ENCODE results near the gene OR4Q3. TPM values are rescaled to one million over a fixed set of nuclear protein-coding genes. Genes with fewer than 3 reads are reported as not detected.
"Not testable (repeated sequence)": the region's sequence is repeated elsewhere in the genome, so short reads cannot be mapped to it uniquely, and the experiment has no call there.

Gene OR4Q3
- not detected for polyA plus RNA-seq (ENCODE audit: insufficient read length in 4 of 4)

GRCh38 chr14:19743256-19743655 lies at the start of gene OR4Q3:
Gene OR4Q3, plus strand, starts transcription at chr14:19743571.
- DNase-seq (ENCODE audit: low read depth in 4 of 4, low spot score in 3 of 4) = no peak

DNA sequence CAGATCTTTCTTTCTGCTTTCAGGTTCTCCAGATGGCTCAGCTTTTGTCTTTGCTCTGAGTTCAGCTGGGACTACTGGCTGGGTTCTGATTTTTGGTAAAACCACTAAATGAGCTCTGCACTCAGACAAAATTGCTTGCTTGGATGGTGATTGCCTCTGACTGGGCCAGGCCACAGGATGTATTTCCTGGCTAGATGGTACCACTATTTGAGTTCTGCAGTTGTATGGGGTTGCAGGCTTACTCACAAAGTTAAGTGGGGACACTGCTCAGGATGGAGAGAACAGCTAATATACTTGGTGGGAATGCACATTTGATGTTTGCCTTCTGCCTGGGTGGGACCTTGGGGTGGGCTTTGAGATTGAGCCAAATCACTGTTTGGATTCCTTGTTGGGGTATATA lies 14.0 kb upstream of the OR4Q3 start:
- no peak for DNase-seq (ENCODE audit: low read depth in 4 of 4, low spot score in 3 of 4)

GRCh38 chr14:19729763-19730162 lies 13.6 kb upstream of the OR4Q3 start:
- DNase-seq (ENCODE audit: low read depth in 4 of 4, low spot score in 3 of 4) = no peak

DNA sequence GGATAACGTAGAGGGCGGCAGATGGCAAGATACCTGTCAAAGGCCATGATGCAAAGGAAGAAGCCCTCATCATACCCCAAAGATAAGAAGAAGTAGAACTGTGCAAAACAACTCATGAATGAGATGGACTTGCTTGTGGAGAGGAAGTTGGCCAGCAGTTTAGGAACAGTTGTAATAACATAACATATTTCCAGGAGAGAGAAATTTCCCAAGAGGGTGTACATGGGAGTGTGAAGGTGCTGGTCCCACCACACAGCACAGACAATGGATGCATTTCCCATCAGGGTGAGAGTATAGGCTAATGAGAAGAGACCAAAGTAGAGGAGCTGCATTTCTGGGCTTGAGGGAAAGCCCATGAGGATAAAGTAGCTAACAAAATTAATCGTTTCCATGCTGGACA lies 9.5 kb upstream of the OR4Q3 start:
- DNase-seq (ENCODE audit: low read depth in 4 of 4, low spot score in 3 of 4) = not testable (repeated sequence)

DNA sequence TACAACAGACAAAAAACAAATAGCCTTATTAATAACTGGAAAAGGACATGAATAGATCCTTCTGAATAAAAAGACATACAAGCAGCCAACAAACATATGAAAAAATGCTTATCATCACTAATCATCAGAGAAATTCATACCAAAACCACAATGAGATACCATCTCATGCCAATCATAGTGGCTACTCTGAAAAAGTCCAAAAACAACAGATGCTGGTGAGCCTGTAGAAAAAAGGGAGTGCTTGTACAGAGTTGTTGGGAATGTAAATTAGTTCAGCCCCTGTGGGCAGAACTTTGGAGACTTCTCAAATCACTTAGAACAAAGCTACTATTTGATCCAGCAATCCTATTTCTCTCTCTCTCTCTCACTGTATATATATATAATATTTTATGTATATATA lies 8.9 kb downstream of the OR4Q3 start:
- DNase-seq (ENCODE audit: low read depth in 4 of 4, low spot score in 3 of 4) = not testable (repeated sequence)

DNA sequence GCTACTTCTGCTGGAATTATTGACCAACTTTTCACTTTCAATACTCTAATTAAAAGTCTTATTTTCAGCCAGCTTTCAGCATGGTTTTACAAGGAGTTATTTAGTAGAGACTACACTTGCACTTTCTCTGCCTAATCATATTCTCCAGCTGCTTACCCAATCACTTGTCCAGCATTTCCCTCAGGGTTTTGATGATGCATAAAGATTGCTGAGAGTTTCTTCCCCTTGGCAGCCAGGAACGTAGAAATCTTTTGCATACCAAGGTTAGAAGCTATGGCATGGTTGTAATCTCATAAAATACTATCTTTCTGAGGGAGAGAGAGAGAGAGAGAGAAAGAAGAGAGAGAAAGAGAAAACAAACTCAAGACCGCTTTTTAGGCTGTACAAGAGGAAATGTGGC lies 10.8 kb downstream of the OR4Q3 start:
- DNase-seq (ENCODE audit: low read depth in 4 of 4, low spot score in 3 of 4) = no peak

DNA sequence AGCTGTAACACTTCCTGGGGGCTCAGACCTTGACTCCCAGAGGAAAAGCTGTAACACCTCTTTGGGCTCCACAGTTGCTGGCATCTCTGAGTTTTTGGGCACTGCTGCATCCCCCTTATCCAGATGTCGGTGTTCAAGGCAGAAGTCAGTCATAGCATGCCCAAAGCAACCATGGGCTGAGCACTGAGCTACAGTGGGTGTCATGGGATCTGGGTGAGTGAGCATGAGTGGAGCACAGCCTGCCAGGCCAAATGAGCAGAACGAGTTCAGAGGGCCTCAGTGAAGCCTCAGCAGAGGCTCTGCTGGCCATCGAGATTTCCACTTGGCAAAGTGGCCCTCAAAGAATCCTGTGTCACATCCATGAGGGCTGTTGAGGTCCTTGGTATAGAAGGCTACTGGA lies 28.1 kb downstream of the OR4Q3 start:
- not testable (repeated sequence) for DNase-seq (ENCODE audit: low read depth in 4 of 4, low spot score in 3 of 4)

- DNase-seq (ENCODE audit: low read depth in 4 of 4, low spot score in 3 of 4) = no peak
Observed at GRCh38 chr14:19771895-19772430, 28.6 kb downstream of the OR4Q3 start.

- DNase-seq (ENCODE audit: low read depth in 4 of 4, low spot score in 3 of 4) = not testable (repeated sequence)
Observed at GRCh38 chr14:19772454-19772853, 29.1 kb downstream of the OR4Q3 start.

DNA sequence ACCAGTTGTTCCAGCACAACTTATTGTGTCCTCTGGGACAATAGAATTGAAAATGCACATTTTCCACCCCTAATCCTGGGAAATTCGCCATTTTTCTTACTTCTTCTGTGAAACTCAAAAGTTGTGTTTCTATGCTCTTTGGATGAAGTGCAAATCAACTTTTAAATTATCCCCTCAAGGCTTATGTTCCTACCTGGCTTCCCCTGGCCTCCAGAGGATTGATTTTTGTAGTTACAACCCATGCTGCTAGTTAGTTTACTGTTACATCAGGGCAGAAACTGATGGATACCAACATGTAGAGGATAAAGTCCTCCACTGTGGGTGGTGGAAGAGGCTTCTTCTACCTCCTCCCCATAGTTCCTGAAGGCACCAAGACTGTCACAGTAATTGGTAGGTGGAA lies 29.8 kb downstream of the OR4Q3 start, which contains the start of gene OR4M1:
TSS of gene OR4M1 (plus strand) at position 301 of the 400 bp plus-strand sequence. CDS start 6,819 bp downstream, outside the sequence.
- DNase-seq (ENCODE audit: low read depth in 4 of 4, low spot score in 3 of 4) = not testable (repeated sequence)

- no peak for DNase-seq (ENCODE audit: low read depth in 4 of 4, low spot score in 3 of 4)
Observed at GRCh38 chr14:19775587-19775986, 32.2 kb downstream of the OR4Q3 start.

DNA sequence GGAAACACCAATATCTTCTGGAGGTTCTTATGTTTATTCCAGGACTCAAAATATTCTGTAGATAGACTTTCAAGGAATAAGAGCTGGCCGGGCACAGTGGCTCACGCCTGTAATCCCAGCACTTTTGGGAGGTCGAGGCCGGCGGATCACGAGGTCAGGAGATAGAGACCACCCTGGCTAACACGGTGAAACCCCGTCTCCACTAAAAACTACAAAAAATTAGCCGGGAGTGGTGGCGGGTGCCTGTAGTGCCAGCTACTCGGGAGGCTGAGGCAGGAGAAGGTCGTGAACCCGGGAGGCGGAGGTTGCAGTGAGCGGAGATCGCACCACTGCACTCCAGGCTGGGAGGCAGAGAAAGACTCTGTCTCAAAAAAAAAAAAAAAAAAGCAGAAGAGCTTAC lies 42.5 kb downstream of the OR4Q3 start:
- DNase-seq (ENCODE audit: low read depth in 4 of 4, low spot score in 3 of 4) = not testable (repeated sequence)

DNA sequence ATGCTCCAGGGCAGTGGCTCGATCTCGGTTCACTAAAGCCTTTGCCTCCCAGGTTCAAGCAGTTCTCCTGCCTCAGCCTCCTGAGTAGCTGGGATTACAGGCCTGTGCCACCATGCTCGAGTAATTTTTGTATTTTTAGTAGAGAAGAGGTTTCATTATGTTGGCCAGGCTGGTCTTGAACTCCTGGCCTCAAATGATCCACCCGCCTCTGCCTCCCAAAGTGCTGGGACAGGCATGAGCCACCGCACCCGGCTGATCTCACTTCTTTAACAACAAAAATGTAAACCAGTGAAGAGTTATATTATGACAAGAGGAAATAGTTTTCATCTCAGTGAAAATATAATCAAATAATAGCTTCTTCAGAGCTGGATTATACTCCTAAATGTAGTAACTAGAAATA lies 43.9 kb downstream of the OR4Q3 start:
- DNase-seq (ENCODE audit: low read depth in 4 of 4, low spot score in 3 of 4) = not testable (repeated sequence)

DNA sequence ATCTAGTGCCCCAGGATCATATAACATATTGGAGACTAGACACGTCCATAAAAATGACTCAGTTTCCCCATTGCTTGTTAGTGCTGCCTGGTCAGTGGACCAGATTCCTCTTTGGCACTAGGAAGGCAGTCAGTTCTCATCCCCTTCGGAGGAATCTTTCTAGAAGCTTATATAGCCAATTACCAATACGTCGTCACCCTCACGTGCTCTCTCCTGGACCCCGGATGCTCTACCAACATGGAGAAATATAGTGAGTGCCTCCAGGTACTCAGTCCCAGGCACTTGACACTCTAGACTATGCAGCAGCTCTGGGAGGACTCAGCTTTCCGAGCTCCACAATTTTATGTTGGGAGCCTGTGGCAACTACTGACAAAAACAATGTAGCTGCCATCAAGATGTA lies 44.8 kb downstream of the OR4Q3 start:
- not testable (repeated sequence) for DNase-seq (ENCODE audit: low read depth in 4 of 4, low spot score in 3 of 4)

- DNase-seq (ENCODE audit: low read depth in 4 of 4, low spot score in 3 of 4) = not testable (repeated sequence)
Observed at GRCh38 chr14:19796520-19797108, 53.2 kb downstream of the OR4Q3 start.

Other genes starting within 250 kb of the OR4Q3 start
- gene OR11H2, start 29.7 kb upstream of the OR4Q3 start, polyA plus RNA-seq (ENCODE audit: insufficient read length in 4 of 4) = not detected
- not detected for gene OR4M1, start 29.9 kb downstream of the OR4Q3 start, polyA plus RNA-seq (ENCODE audit: insufficient read length in 4 of 4)
- not detected for gene OR4N2, start 60.2 kb downstream of the OR4Q3 start, polyA plus RNA-seq (ENCODE audit: insufficient read length in 4 of 4)
- under 1 TPM in 1 of 4 donors, not detected in 3; 0.01 TPM for gene OR4K2, start 131.6 kb downstream of the OR4Q3 start, polyA plus RNA-seq (ENCODE audit: insufficient read length in 4 of 4)
- not detected for gene OR4K5, start 177.0 kb downstream of the OR4Q3 start, polyA plus RNA-seq (ENCODE audit: insufficient read length in 4 of 4)
- gene OR4K1, start 187.3 kb downstream of the OR4Q3 start, polyA plus RNA-seq (ENCODE audit: insufficient read length in 4 of 4) = not detected
- not detected for gene OR4K15, start 232.0 kb downstream of the OR4Q3 start, polyA plus RNA-seq (ENCODE audit: insufficient read length in 4 of 4)